Neural progenitor cell (in vitro differentiated cells): Measurements from ENCODE around the gene PODN. TPM values are rescaled to one million over a fixed set of nuclear protein-coding genes. Genes with fewer than 3 reads are reported as not detected.

Experiments used
- DNase-seq: peaks from one replicate; pipeline ENCODE4 v3.0.0-alpha.2; 2016; ENCODE audit warnings: low spot score
- H2AFZ ChIP-seq: fragments of 200-600 bp; sonication (generic); replicated peaks from 2 replicates; pipeline ENCODE4 v1.6.1; 2016; ENCODE audit warnings: antibody characterized with exemption
- H3F3A ChIP-seq: fragments of 200-600 bp; sonication (generic); 2 replicates; pipeline ENCODE4 v1.6.1; 2016; ENCODE audit warnings: antibody characterized with exemption, low read depth
- H3K27ac ChIP-seq: fragments of 200-600 bp; sonication (generic); 2 replicates; pipeline ENCODE4 v1.5.1; 2016; ENCODE audit warnings: mild to moderate bottlenecking
- H3K27me3 ChIP-seq: fragments of 200-600 bp; sonication (generic); 2 replicates; pipeline ENCODE4 v1.6.1; 2016; ENCODE audit warnings: mild to moderate bottlenecking, moderate library complexity
- H3K36me3 ChIP-seq: fragments of 200-600 bp; sonication (generic); 2 replicates; pipeline ENCODE4 v1.5.1; 2016
- H3K4me1 ChIP-seq: fragments of 200-600 bp; sonication (generic); 2 replicates; pipeline ENCODE4 v1.6.1; 2016; ENCODE audit warnings: mixed run types
- H3K4me2 ChIP-seq: fragments of 200-600 bp; sonication (generic); 2 replicates; pipeline ENCODE4 v1.6.1; 2016
- H3K4me3 ChIP-seq: fragments of 200-600 bp; sonication (generic); 2 replicates; pipeline ENCODE4 v1.5.1; 2016
- H3K79me2 ChIP-seq: fragments of 200-600 bp; sonication (generic); 2 replicates; pipeline ENCODE4 v1.6.1; 2016; ENCODE audit warnings: low read depth
- H3K9ac ChIP-seq: fragments of 200-600 bp; sonication (generic); 2 replicates; pipeline ENCODE4 v1.6.1; 2016
- H3K9me3 ChIP-seq: fragments of 200-600 bp; sonication (generic); 2 replicates; pipeline ENCODE4 v1.5.1; 2016; ENCODE audit warnings: low read depth
- H4K20me1 ChIP-seq: fragments of 200-600 bp; sonication (generic); 2 replicates; pipeline ENCODE4 v1.6.1; 2016; ENCODE audit warnings: low read depth
- H3K27ac Mint-ChIP-seq: 3 replicates; pipeline ENCODE4 v1.8.0; 2021; ENCODE audit warnings: mixed read lengths
- H3K27me3 Mint-ChIP-seq: 2 replicates; pipeline ENCODE4 v1.8.0; 2022; ENCODE audit warnings: low read depth, mild to moderate bottlenecking, inconsistent platforms, moderate library complexity, mixed read lengths; ENCODE audit not compliant: insufficient read depth
- H3K36me3 Mint-ChIP-seq: 3 replicates; pipeline ENCODE4 v1.8.0; 2021; ENCODE audit warnings: mixed read lengths
- H3K4me1 Mint-ChIP-seq: 3 replicates; pipeline ENCODE4 v1.8.0; 2021; ENCODE audit warnings: mixed read lengths
- H3K4me3 Mint-ChIP-seq: 3 replicates; pipeline ENCODE4 v1.8.0; 2021; ENCODE audit warnings: mild to moderate bottlenecking, moderate library complexity, mixed read lengths
- H3K9me3 Mint-ChIP-seq: 3 replicates; pipeline ENCODE4 v1.8.0; 2020; ENCODE audit warnings: mixed read lengths
- CTCF ChIP-seq: fragments of 200-600 bp; sonication (generic); IDR thresholded peaks from 2 replicates; pipeline ENCODE4 v1.5.1; 2017; ENCODE audit warnings: antibody characterized with exemption, mild to moderate bottlenecking
- EZH2 ChIP-seq: fragments of 200-600 bp; sonication (generic); IDR thresholded peaks from 2 replicates; pipeline ENCODE4 v1.6.1; 2017; ENCODE audit warnings: antibody characterized with exemption, mild to moderate bottlenecking, moderate library complexity
- EZH2phosphoT487 ChIP-seq: fragments of 200-600 bp; sonication (generic); IDR thresholded peaks from 2 replicates; pipeline ENCODE4 v1.6.1; 2017; ENCODE audit warnings: antibody characterized with exemption
- total RNA-seq: library from RNA; depleted of rRNA; stranded (reverse); fragments of >200 nt; gene quantifications from 2 replicates; pipeline ENCODE4 v1.2.3, GENCODE V29; 2015; ENCODE audit warnings: low replicate concordance

Gene PODN
- total RNA-seq, 1 donor from 2014 or later: not detected

DNA sequence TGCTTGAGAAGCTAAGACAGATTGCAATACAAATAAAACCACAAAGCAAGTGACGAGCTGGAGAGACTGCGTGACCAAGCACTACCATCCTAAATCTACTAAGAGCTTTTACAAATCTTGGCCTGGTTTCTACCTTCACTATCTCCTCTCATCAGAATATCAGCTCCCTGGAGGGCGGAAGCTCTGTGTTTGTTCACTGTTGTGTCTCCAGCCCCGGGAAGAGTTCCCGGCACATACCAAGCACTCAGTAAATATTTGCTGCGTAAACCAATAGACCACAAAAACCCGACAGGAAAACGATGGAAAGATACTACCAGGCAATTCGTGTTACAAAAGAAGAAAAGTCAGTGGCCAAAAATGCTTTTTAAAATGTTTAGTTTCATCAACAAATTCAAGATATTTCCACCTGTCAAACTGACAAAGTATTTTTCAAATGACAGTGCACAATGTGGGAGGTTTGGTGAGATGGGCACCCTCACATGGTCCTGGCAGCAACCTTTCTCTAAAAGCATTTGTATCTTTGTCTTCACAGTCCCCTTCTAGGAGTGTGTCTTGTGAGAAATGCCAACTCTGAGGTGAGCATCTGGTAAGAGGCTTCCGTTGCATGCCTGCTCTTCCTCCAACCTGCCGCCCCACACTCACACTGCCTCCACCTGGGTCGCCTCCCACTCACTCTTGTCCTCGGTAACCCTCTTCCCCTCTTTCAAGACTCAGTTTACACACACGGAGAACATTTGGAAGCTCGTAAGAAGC is 45.7 kb downstream of the PODN start:
- Histone ChIP-seq H2AFZ (no peak overlapping the region), H3K4me3 (no peak overlapping the region), H4K20me1 (no peaks in the 10 kb centered on the region), H3K27me3 (peaks cover 14% of the 10 kb centered on the region), H3K4me1 (peaks cover 26% of the 10 kb centered on the region), H3K27ac (no peak overlapping the region), H3K4me2 (no peak overlapping the region), H3K79me2 (no peaks in the 10 kb centered on the region), H3K9ac (no peak overlapping the region), H3K9me3 (no peaks in the 10 kb centered on the region), H3K36me3 (no peaks in the 10 kb centered on the region), H3F3A (peaks cover 13% of the 10 kb centered on the region)
- TF ChIP-seq EZH2: no peak
- TF ChIP-seq CTCF: no peak
- TF ChIP-seq EZH2phosphoT487: no peak
- DNase-seq: no peak
- H3K4me3 Mint-ChIP-seq: no peak overlapping the region
- no peaks in the 10 kb centered on the region for H3K36me3 Mint-ChIP-seq
- H3K27me3 Mint-ChIP-seq: peaks cover 10% of the 10 kb centered on the region
- H3K4me1 Mint-ChIP-seq: peaks cover 30% of the 10 kb centered on the region
- peaks cover 5% of the 10 kb centered on the region for H3K9me3 Mint-ChIP-seq
- no peak overlapping the region for H3K27ac Mint-ChIP-seq

GRCh38 chr1:53108646-53109580 is 46.9 kb downstream of the PODN start:
- Histone ChIP-seq H4K20me1 (no peaks in the 10 kb centered on the region), H3K27me3 (peaks cover 26% of the 10 kb centered on the region), H3K4me1 (peaks cover 26% of the 10 kb centered on the region), H3K27ac (no peak overlapping the region), H2AFZ (no peak overlapping the region), H3K4me2 (no peak overlapping the region), H3K4me3 (no peak overlapping the region), H3K36me3 (no peaks in the 10 kb centered on the region), H3F3A (peaks cover 13% of the 10 kb centered on the region), H3K79me2 (no peaks in the 10 kb centered on the region), H3K9ac (no peak overlapping the region), H3K9me3 (no peaks in the 10 kb centered on the region)
- Mint-ChIP-seq H3K27ac (peak overlapping the region; percentile 58), H3K27me3 (peaks cover 16% of the 10 kb centered on the region), H3K4me3 (no peak overlapping the region), H3K36me3 (no peaks in the 10 kb centered on the region), H3K9me3 (peaks cover 6% of the 10 kb centered on the region), H3K4me1 (peaks cover 30% of the 10 kb centered on the region)
- TF ChIP-seq EZH2 (no peak), CTCF (no peak), EZH2phosphoT487 (no peak)
- no peak for DNase-seq

- H3K36me3 Mint-ChIP-seq: no peaks in the 10 kb centered on the region
- Histone ChIP-seq H3K27ac (no peak overlapping the region), H3K4me3 (no peak overlapping the region), H3K9me3 (no peaks in the 10 kb centered on the region), H3K4me1 (peaks cover 17% of the 10 kb centered on the region), H3K79me2 (no peaks in the 10 kb centered on the region), H3K9ac (no peak overlapping the region), H3F3A (peaks cover 5% of the 10 kb centered on the region), H3K27me3 (peaks cover 42% of the 10 kb centered on the region), H3K4me2 (no peak overlapping the region), H4K20me1 (peaks cover 4% of the 10 kb centered on the region), H3K36me3 (no peaks in the 10 kb centered on the region), H2AFZ (no peak overlapping the region)
- peaks cover 5% of the 10 kb centered on the region for H3K9me3 Mint-ChIP-seq
- H3K4me3 Mint-ChIP-seq: no peak overlapping the region
- peaks cover 16% of the 10 kb centered on the region for H3K27me3 Mint-ChIP-seq
- DNase-seq: no peak
- H3K4me1 Mint-ChIP-seq: peaks cover 23% of the 10 kb centered on the region
- TF ChIP-seq CTCF (no peak), EZH2phosphoT487 (no peak), EZH2 (no peak)
- peak overlapping the region; percentile 0 for H3K27ac Mint-ChIP-seq
These were observed 48.5 kb downstream of the PODN start for GRCh38 chr1:53110370-53111072.
